ENCODE measurements around the gene EDARADD.

Gene EDARADD

DNA sequence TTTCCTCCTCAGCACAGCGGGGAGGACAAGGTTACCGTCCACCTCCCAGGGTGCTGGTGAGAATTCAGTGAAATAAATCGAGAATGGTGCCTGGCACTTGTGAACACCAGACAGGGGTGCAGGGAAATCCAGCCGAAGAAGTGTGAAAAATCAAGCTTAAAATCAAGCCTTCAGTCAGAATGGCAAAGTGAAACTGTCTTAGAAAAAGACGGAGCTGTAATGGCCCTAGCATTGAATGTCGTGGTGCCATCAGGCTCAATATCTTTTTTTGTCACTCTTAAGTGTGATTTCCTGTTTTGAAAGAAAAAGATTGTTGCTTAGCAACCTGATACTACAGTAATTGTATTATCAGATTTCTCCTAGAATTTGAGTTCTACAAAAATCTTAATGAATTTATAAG lies 22.1 kb downstream of the EDARADD start:
- no peak overlapping the region for H3K4me3 ChIP-seq (ENCODE audit: low read length)
- H3K9ac ChIP-seq (ENCODE audit: low read depth, low read length) = no peak overlapping the region
- H3K36me3 ChIP-seq (ENCODE audit: insufficient read depth, low read length) = no peaks in the 10 kb centered on the region
- H3K27ac ChIP-seq (ENCODE audit: low read depth, low read length) = no peak overlapping the region
- H3K27me3 ChIP-seq (ENCODE audit: insufficient read depth, low read length) = no peaks in the 10 kb centered on the region
- no peaks in the 10 kb centered on the region for H3K4me1 ChIP-seq (ENCODE audit: insufficient read depth, low read length)
- WGBS = 88% methylated on average over 6 of the region's 6 CpGs
- no peaks in the 10 kb centered on the region for H3K9me3 ChIP-seq (ENCODE audit: insufficient read depth, low read depth, low read length)

DNA sequence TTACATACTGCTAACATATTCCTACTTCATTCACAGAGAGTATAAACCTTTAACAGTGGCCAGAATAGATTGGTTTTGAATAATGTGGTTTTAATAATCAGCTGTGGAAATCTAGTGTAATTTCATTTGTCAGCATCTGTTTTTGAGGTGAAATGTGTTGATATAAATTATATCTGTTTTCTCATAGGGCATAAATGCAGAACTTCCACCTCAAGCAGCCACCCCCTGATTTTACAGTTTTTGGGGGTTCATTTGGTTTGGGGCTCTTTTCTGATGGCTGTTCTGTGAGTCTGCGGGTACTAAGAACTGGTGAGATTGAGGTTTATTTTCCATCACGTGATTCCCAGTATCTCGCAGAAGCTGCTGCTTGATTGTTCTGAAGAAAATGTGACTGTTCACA lies 23.2 kb downstream of the EDARADD start:
- H3K4me1 ChIP-seq (ENCODE audit: insufficient read depth, low read length) = no peaks in the 10 kb centered on the region
- no peaks in the 10 kb centered on the region for H3K36me3 ChIP-seq (ENCODE audit: insufficient read depth, low read length)
- no peaks in the 10 kb centered on the region for H3K9me3 ChIP-seq (ENCODE audit: insufficient read depth, low read depth, low read length)
- WGBS = 97% methylated on average over 3 of the region's 3 CpGs
- H3K27me3 ChIP-seq (ENCODE audit: insufficient read depth, low read length) = no peaks in the 10 kb centered on the region
- H3K9ac ChIP-seq (ENCODE audit: low read depth, low read length) = no peak overlapping the region
- no peak overlapping the region for H3K4me3 ChIP-seq (ENCODE audit: low read length)
- no peak overlapping the region for H3K27ac ChIP-seq (ENCODE audit: low read depth, low read length)

DNA sequence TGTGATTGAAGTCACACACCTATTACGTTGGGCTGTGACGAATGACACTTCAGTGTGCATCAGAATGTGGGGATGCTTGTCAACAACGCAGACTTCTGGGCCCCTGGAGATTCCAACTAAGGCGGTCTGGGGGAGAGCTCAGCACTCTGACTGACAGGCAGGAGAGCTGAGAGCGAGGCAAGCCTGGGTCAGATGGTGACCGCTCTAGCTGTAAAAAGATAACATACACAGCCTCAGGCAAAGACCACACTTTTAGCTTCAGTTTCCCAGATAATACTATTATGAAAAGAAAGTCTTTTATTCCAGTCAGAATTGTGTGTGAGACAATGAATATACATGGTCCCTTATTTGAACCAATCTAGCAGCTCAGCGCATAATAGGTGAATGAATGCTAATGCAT lies 25.4 kb downstream of the EDARADD start:
- Histone ChIP-seq H3K9me3 (ENCODE audit: insufficient read depth, low read depth, low read length) (no peaks in the 10 kb centered on the region), H3K27ac (ENCODE audit: low read depth, low read length) (no peak overlapping the region), H3K9ac (ENCODE audit: low read depth, low read length) (no peak overlapping the region), H3K36me3 (ENCODE audit: insufficient read depth, low read length) (no peaks in the 10 kb centered on the region), H3K27me3 (ENCODE audit: insufficient read depth, low read length) (no peaks in the 10 kb centered on the region), H3K4me3 (ENCODE audit: low read length) (no peak overlapping the region), H3K4me1 (ENCODE audit: insufficient read depth, low read length) (no peaks in the 10 kb centered on the region)
- WGBS = 92% methylated on average over 7 of the region's 7 CpGs

DNA sequence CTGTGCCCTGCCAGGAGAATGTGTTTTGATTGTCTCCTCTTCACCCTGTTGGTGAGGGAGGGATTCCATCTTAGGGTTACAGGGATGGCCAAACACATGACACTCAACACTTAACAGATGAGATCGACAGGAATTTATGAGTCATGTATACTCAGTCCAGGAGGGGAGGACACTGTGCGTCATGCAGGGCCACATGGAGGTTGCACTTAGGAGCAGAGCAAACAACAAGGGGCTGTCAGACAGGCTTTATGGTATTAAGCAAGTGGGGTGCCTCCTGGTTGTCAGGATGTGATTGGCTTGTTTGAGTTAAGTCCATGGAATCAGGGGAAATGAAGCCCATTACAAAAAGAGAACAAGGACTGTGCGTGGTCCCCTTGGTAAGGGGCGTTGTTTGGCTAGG lies 26.9 kb downstream of the EDARADD start:
- Histone ChIP-seq H3K36me3 (ENCODE audit: insufficient read depth, low read length) (no peaks in the 10 kb centered on the region), H3K9me3 (ENCODE audit: insufficient read depth, low read depth, low read length) (no peaks in the 10 kb centered on the region), H3K9ac (ENCODE audit: low read depth, low read length) (no peak overlapping the region), H3K4me1 (ENCODE audit: insufficient read depth, low read length) (no peaks in the 10 kb centered on the region), H3K4me3 (ENCODE audit: low read length) (no peak overlapping the region), H3K27ac (ENCODE audit: low read depth, low read length) (no peak overlapping the region), H3K27me3 (ENCODE audit: insufficient read depth, low read length) (no peaks in the 10 kb centered on the region)
- WGBS = over 99% methylated on average over 4 of the region's 4 CpGs

DNA sequence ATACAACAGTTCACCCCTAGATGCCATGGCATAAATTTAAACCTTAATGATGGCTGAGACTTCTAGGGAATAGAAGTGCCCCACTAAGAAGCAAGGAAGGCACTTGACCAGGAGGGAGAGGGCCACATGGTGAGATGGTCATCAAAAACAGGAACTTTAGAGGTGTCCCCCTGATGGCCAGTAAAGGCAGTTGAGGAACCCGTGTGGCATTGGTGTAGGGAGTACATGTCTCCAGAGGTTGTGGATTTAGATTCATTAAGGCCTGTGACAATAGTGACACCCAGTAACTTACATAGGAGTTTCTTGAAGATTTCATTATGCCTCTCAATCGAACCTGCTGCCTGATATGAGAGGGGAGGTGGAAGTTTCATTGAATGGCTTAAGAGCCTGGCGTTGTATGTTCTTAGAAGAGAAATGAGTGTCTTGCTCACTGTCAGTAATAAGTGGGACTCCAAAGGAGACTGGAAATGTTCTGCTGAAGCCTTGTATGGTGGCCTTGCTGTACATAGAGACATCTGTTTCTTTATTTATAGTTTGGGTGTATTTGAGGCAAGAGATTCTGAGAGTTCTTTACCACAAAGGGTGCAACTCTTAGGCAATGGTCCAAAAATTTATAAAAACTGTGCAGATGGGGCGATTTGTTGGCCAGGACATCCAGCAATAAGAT lies 27.9 kb downstream of the EDARADD start:
- WGBS = 69% methylated on average over 4 of the region's 4 CpGs
- no peak overlapping the region for H3K9ac ChIP-seq (ENCODE audit: low read depth, low read length)
- no peaks in the 10 kb centered on the region for H3K9me3 ChIP-seq (ENCODE audit: insufficient read depth, low read depth, low read length)
- no peak overlapping the region for H3K4me3 ChIP-seq (ENCODE audit: low read length)
- no peaks in the 10 kb centered on the region for H3K4me1 ChIP-seq (ENCODE audit: insufficient read depth, low read length)
- H3K27me3 ChIP-seq (ENCODE audit: insufficient read depth, low read length) = no peaks in the 10 kb centered on the region
- H3K27ac ChIP-seq (ENCODE audit: low read depth, low read length) = no peak overlapping the region
- no peaks in the 10 kb centered on the region for H3K36me3 ChIP-seq (ENCODE audit: insufficient read depth, low read length)

DNA sequence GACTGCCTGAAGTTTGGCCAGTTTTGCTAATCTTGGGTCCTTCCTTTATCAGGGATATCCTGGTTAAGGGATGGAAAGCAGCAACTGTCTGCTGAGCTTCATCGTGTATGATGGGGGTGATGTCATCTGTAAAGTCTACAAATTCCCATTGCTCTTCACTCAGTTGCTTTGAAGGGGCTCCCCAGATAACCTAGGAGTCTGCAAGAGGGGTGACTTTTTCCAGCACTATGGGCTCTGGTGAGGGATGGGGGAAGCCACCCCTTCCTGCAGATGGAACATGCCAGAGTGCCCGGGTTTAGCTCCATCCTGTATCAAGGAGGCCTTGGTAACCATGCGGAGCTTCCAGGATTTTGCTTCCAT lies 28.4 kb downstream of the EDARADD start:
- 90% methylated on average over 3 of the region's 3 CpGs for WGBS
- no peak overlapping the region for H3K9ac ChIP-seq (ENCODE audit: low read depth, low read length)
- H3K27me3 ChIP-seq (ENCODE audit: insufficient read depth, low read length) = no peaks in the 10 kb centered on the region
- H3K27ac ChIP-seq (ENCODE audit: low read depth, low read length) = no peak overlapping the region
- no peaks in the 10 kb centered on the region for H3K4me1 ChIP-seq (ENCODE audit: insufficient read depth, low read length)
- no peaks in the 10 kb centered on the region for H3K36me3 ChIP-seq (ENCODE audit: insufficient read depth, low read length)
- no peak overlapping the region for H3K4me3 ChIP-seq (ENCODE audit: low read length)
- no peaks in the 10 kb centered on the region for H3K9me3 ChIP-seq (ENCODE audit: insufficient read depth, low read depth, low read length)

DNA sequence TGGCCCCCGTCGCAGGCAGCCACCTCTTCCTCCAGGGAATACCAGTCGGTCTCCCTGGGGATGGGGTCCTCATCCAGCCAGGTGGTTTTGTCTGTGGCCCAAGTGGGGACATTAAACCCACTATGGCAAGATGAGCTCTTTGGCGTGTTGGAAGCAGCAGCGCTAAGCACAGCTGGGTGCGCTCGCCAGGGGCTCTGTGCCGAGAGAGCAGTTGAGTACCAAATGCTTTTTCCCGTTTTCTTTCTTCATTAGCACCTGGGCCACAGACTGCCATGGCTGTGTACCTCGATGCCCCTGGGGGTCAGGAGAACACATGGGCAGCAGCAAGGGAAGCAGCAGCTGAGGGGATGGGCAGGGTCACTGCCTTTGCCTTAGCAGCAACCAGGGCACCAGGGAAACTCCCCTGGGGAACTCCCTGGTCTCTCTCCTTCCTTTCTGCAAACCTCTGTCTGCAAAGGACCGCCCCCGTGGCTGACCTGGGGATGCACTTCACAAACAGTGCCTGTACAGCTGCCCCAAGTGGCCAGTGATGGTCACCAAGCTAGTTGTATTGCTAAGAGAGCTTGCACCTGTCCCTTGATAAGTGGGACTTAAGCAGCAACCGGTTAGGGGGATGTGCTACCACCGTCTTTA lies 31.1 kb downstream of the EDARADD start:
- no peaks in the 10 kb centered on the region for H3K4me1 ChIP-seq (ENCODE audit: insufficient read depth, low read length)
- no peak overlapping the region for H3K9ac ChIP-seq (ENCODE audit: low read depth, low read length)
- no peaks in the 10 kb centered on the region for H3K27me3 ChIP-seq (ENCODE audit: insufficient read depth, low read length)
- H3K36me3 ChIP-seq (ENCODE audit: insufficient read depth, low read length) = no peaks in the 10 kb centered on the region
- H3K27ac ChIP-seq (ENCODE audit: low read depth, low read length) = no peak overlapping the region
- H3K9me3 ChIP-seq (ENCODE audit: insufficient read depth, low read depth, low read length) = no peaks in the 10 kb centered on the region
- WGBS = 86% methylated on average over 14 of the region's 14 CpGs
- no peak overlapping the region for H3K4me3 ChIP-seq (ENCODE audit: low read length)

DNA sequence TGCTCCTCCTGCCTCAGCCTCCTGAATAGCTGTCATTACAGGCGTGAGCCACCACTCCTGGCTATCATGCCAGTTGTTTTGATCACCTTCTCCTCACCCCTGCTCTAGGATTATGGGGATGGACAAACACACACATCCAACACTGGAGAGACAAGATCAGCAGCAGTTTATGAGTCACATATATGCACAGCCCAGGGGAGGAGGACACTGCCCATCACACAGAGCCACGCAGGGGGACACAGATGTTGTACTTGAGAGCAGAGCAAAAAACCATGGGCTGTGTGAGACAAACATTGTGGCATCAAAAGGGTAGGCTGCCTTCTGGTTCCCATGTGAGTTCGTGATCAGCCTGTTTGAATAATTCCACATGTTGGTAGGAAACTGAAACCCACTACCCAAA lies 32.1 kb downstream of the EDARADD start:
- no peaks in the 10 kb centered on the region for H3K36me3 ChIP-seq (ENCODE audit: insufficient read depth, low read length)
- H3K27ac ChIP-seq (ENCODE audit: low read depth, low read length) = no peak overlapping the region
- 93% methylated on average over 3 of the region's 3 CpGs for WGBS
- H3K9ac ChIP-seq (ENCODE audit: low read depth, low read length) = no peak overlapping the region
- no peak overlapping the region for H3K4me3 ChIP-seq (ENCODE audit: low read length)
- H3K4me1 ChIP-seq (ENCODE audit: insufficient read depth, low read length) = no peaks in the 10 kb centered on the region
- no peaks in the 10 kb centered on the region for H3K27me3 ChIP-seq (ENCODE audit: insufficient read depth, low read length)
- no peaks in the 10 kb centered on the region for H3K9me3 ChIP-seq (ENCODE audit: insufficient read depth, low read depth, low read length)

DNA sequence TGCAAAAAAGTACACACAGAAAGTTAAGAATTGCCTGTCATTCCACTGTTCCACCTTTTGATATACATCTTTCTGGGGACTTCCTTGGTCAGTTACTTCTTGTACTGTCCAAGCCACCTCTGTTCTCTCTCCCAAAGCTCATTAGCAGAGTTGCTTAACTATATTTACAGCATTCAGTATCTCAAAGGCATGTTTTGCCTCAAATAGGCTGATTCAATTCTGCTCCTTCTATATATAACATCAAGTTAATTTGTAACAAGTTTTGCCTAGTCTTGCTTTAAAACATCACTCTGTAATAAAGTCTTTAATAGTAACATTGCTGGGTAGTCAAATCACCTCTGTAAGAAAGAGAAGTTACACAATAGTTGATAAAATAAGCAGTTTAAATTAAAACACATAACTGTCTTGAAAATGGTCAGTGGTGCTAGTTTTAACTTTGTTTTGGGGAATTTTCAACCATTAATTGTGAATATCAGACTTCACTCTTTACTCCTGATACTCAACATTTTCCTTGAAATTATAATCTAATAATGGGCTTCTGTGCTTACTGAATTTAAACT lies 35.7 kb downstream of the EDARADD start:
- Histone ChIP-seq H3K9ac (ENCODE audit: low read depth, low read length) (no peak overlapping the region), H3K27me3 (ENCODE audit: insufficient read depth, low read length) (no peaks in the 10 kb centered on the region), H3K27ac (ENCODE audit: low read depth, low read length) (no peak overlapping the region), H3K4me3 (ENCODE audit: low read length) (no peak overlapping the region), H3K36me3 (ENCODE audit: insufficient read depth, low read length) (no peaks in the 10 kb centered on the region), H3K4me1 (ENCODE audit: insufficient read depth, low read length) (no peaks in the 10 kb centered on the region), H3K9me3 (ENCODE audit: insufficient read depth, low read depth, low read length) (no peaks in the 10 kb centered on the region)

DNA sequence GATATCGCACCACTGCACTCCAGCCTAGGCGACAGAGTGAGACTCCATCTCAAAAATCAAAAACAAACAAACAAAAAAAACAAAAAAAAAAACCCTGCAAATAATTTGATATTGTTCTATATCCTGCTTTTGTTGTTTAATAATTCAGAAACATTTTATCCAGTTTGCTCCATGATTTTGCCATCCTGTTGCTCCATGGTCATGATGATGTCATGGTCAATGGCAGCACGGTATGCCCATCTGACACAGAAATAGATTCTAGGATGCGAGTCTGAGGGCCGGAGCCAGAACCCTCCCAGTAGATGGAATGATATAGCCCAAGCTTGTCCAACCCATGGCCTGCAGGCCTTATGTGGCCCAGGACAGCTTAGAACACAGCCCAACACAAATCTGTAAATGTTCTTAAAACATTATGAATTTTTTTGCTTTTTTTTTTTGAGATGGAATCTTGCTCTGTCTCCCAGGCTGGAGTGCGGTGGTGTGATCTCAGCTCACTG lies 39.8 kb downstream of the EDARADD start:
- WGBS = 94% methylated on average over 4 of the region's 6 CpGs
- Histone ChIP-seq H3K36me3 (ENCODE audit: insufficient read depth, low read length) (no peaks in the 10 kb centered on the region), H3K4me3 (ENCODE audit: low read length) (no peak overlapping the region), H3K27ac (ENCODE audit: low read depth, low read length) (no peak overlapping the region), H3K9me3 (ENCODE audit: insufficient read depth, low read depth, low read length) (no peaks in the 10 kb centered on the region), H3K27me3 (ENCODE audit: insufficient read depth, low read length) (no peaks in the 10 kb centered on the region), H3K9ac (ENCODE audit: low read depth, low read length) (no peak overlapping the region), H3K4me1 (ENCODE audit: insufficient read depth, low read length) (no peaks in the 10 kb centered on the region)

DNA sequence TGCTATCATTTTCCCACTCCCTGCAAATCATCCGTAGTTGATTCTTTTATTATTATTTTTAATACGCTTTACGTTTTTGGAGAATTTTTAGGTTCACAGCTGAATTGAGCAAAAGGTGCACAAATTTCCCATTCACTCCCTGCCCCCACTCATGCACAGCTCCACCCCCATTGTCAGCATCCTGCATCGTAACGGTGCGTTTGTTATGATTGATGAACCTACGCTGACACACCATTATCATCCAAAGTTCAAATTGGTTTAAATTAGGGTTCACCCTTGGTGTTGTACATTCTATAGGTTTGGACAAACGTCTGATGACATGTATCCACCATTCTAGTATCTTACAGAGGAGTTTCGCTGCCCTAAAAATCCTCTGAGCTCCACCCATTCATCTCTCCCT lies 44.5 kb downstream of the EDARADD start:
- Histone ChIP-seq H3K9me3 (ENCODE audit: insufficient read depth, low read depth, low read length) (no peaks in the 10 kb centered on the region), H3K9ac (ENCODE audit: low read depth, low read length) (no peak overlapping the region)
- 95% methylated on average over 8 of the region's 9 CpGs for WGBS

More for the DNA sequence above, 44.5 kb downstream of the EDARADD start:
- Histone ChIP-seq H3K4me1 (ENCODE audit: insufficient read depth, low read length) (no peaks in the 10 kb centered on the region), H3K4me3 (ENCODE audit: low read length) (no peak overlapping the region), H3K36me3 (ENCODE audit: insufficient read depth, low read length) (no peaks in the 10 kb centered on the region), H3K27me3 (ENCODE audit: insufficient read depth, low read length) (no peaks in the 10 kb centered on the region), H3K27ac (ENCODE audit: low read depth, low read length) (no peak overlapping the region)
